SK-N-SH (cell line): ENCODE measurements around the gene RABAC1. TPM values are rescaled to one million over a fixed set of nuclear protein-coding genes. Genes with fewer than 3 reads are reported as not detected.

Experiments
- CTCF ChIA-PET: fragments of 300-600, 350-600 bp; formaldehyde crosslinking; extraction: SDS; loops from one replicate; lab custom pipeline; 2021; lab: Yijun Ruan, JAX
- POLR2A ChIA-PET: fragments of 350-600 bp; sonication (Branson Sonifier 250); formaldehyde crosslinking; extraction: SDS; loops from one replicate; lab custom pipeline; 2020; ENCODE audit warnings: antibody characterized with exemption, inconsistent platforms; lab: Yijun Ruan, JAX
- DNase-seq: peaks from one replicate; pipeline ENCODE4 v3.0.0; 2012
- H2AFZ ChIP-seq: fragments of 200-600 bp; sonication (generic); 2 replicates; pipeline ENCODE4 v1.8.1; 2016; ENCODE audit warnings: antibody characterized with exemption, mild to moderate bottlenecking, low read depth
- H3F3A ChIP-seq: fragments of 200-600 bp; sonication (generic); replicated peaks from 2 replicates; pipeline ENCODE3; 2016; ENCODE audit warnings: antibody characterized with exemption, mild to moderate bottlenecking; ENCODE audit not compliant: insufficient read depth
- H3K27ac ChIP-seq, 2 experiments: fragments of 200-500 bp in 1 of 2; fragments of 200-600 bp in 1 of 2; sonication (Bioruptor generic) in 1 of 2; sonication (generic), shearing (Covaris generic) in 1 of 2; 2 replicates each; pipeline versions ENCODE4 v1.5.1 to v1.6.1; 2014 to 2016; ENCODE audit warnings: low read depth in 2 of 2, inconsistent platforms in 1 of 2, low read length in 1 of 2, mild to moderate bottlenecking in 1 of 2, mixed read lengths in 1 of 2
- H3K27me3 ChIP-seq: fragments of 200-600 bp; sonication (generic), shearing (Covaris generic); 2 replicates; pipeline ENCODE4 v1.6.1; 2016; ENCODE audit warnings: mixed run types; ENCODE audit not compliant: insufficient read depth
- H3K36me3 ChIP-seq, 2 experiments: fragments of 200-500 bp in 1 of 2; fragments of 200-600 bp in 1 of 2; sonication (Bioruptor generic) in 1 of 2; sonication (generic) in 1 of 2; replicated peaks in 1 of 2; 2 replicates each; pipeline versions ENCODE3 to v1.5.1; 2014 to 2016; ENCODE audit warnings: low read length in 1 of 2, mild to moderate bottlenecking in 1 of 2; ENCODE audit not compliant: insufficient read depth in 2 of 2, control insufficient read depth in 1 of 2
- H3K4me1 ChIP-seq, 2 experiments: fragments of 200-500 bp in 1 of 2; fragments of 200-600 bp in 1 of 2; sonication (Bioruptor generic) in 1 of 2; sonication (generic), shearing (Covaris generic) in 1 of 2; 2 replicates each; pipeline versions ENCODE4 v1.5.1 to v1.6.1; 2014 to 2016; ENCODE audit warnings: low read depth in 1 of 2, low read length in 1 of 2, mixed run types in 1 of 2; ENCODE audit not compliant: insufficient read depth in 2 of 2, control insufficient read depth in 1 of 2
- H3K4me2 ChIP-seq: fragments of 200-600 bp; sonication (generic), shearing (Covaris generic); 2 replicates; pipeline ENCODE4 v1.6.1; 2017; ENCODE audit warnings: mixed run types
- H3K4me3 ChIP-seq, 2 experiments: fragments of 200-500 bp in 1 of 2; fragments of 200-600 bp in 1 of 2; sonication (Bioruptor generic) in 1 of 2; sonication (generic), shearing (Covaris generic) in 1 of 2; 2 replicates each; pipeline versions ENCODE4 v1.5.1 to v1.8.1; 2014 to 2016; ENCODE audit warnings: low read depth in 2 of 2, inconsistent platforms in 1 of 2, low read length in 1 of 2, mild to moderate bottlenecking in 1 of 2, mixed read lengths in 1 of 2, moderate library complexity in 1 of 2
- H3K79me2 ChIP-seq: fragments of 200-600 bp; sonication (generic); 2 replicates; pipeline ENCODE4 v1.8.1; 2017; ENCODE audit warnings: mild to moderate bottlenecking; ENCODE audit not compliant: insufficient read depth
- H3K9ac ChIP-seq: fragments of 200-600 bp; sonication (generic); 2 replicates; pipeline ENCODE4 v1.6.1; 2017; ENCODE audit warnings: mixed run types
- H3K9me2 ChIP-seq: fragments of 200-600 bp; sonication (generic); 2 replicates; pipeline ENCODE4 v1.6.1; 2017; ENCODE audit warnings: mixed run types
- H3K9me3 ChIP-seq: fragments of 200-600 bp; sonication (generic); 2 replicates; pipeline ENCODE4 v1.6.1; 2017; ENCODE audit warnings: mixed run types, mild to moderate bottlenecking, moderate library complexity
- H4K20me1 ChIP-seq: fragments of 200-600 bp; sonication (generic); 2 replicates; pipeline ENCODE4 v1.6.1; 2017; ENCODE audit warnings: mild to moderate bottlenecking, mixed run types; ENCODE audit not compliant: insufficient read depth
- CTCF ChIP-seq: fragments of 200-600 bp; sonication (generic); IDR thresholded peaks from 2 replicates; pipeline ENCODE4 v1.6.1; 2017; ENCODE audit warnings: antibody characterized with exemption, mild to moderate bottlenecking, moderate library complexity
- FOXJ3 ChIP-seq: sonication (generic); formaldehyde crosslinking; IDR thresholded peaks from 2 replicates; pipeline ENCODE4 v1.5.1; 2020; ENCODE audit warnings: mild to moderate bottlenecking, missing genetic modification reagents
- MEF2A ChIP-seq: IDR thresholded peaks from 2 replicates; pipeline ENCODE4 v1.4.0; 2012; ENCODE audit warnings: low read depth, borderline replicate concordance
- MXI1 ChIP-seq: IDR thresholded peaks from 2 replicates; pipeline ENCODE4 v1.6.1; 2012; ENCODE audit warnings: mild to moderate bottlenecking, low read depth, low read length, improper control_type of control experiment
- RAD21 ChIP-seq: IDR thresholded peaks from 2 replicates; pipeline ENCODE4 v1.6.1; 2012; ENCODE audit warnings: mild to moderate bottlenecking, low read length
- RCOR1 ChIP-seq: fragments of 150-350 bp; IDR thresholded peaks from 2 replicates; pipeline ENCODE4 v1.6.1; 2017; ENCODE audit warnings: antibody characterized with exemption, low read length
- SMC3 ChIP-seq: IDR thresholded peaks from 2 replicates; pipeline ENCODE4 v1.6.1; 2012; ENCODE audit warnings: low read depth, low read length, improper control_type of control experiment
- WGBS: methylation state at CpG from one replicate; pipeline ENCODE4 v1.1.6; 2017; ENCODE audit warnings: low lambda C conversion rate; 5-methylcytosine and 5-hydroxymethylcytosine counted together
- polyA plus RNA-seq, 3 experiments: library from polyadenylated mRNA; depleted of rRNA; stranded (reverse); fragments of >200 nt; gene quantifications; 2 replicates each; pipeline ENCODE4 v1.2.3, GENCODE V29; 2012
- TF ChIP-seq, protein P1 (sequence below): IDR thresholded peaks from 2 replicates; pipeline ENCODE4; 2012
- TF ChIP-seq, protein P2 (sequence below): fragments of 150-350 bp; IDR thresholded peaks from 2 replicates; pipeline ENCODE4 v1.6.1; 2017; ENCODE audit warnings: antibody characterized with exemption, low read length, low read depth, borderline replicate concordance
- TF ChIP-seq, protein P3 (sequence below): IDR thresholded peaks from 2 replicates; pipeline ENCODE4 v1.6.1; 2012; ENCODE audit warnings: mild to moderate bottlenecking, low read depth, low read length, moderate library complexity

The RABAC1 gene
- polyA plus RNA-seq, 1 of the 3 experiments (the other 2 are of a cell fraction): 287 TPM

- Histone ChIP-seq H4K20me1 (no peaks in the 10 kb centered on the region), H3K4me3 (peak overlapping the region in 1 of 2 experiments; percentile 13; a peak in 1 of 4 replicates), H3K4me2 (no peak overlapping the region), H2AFZ (no peak overlapping the region), H3K9me3 (no peaks in the 10 kb centered on the region), H3K36me3 (no peaks in the 10 kb centered on the region), H3K9ac (no peak overlapping the region), H3K27ac (peak overlapping the region in 1 of 2 experiments; percentile 98; a peak in 1 of 4 replicates), H3K79me2 (no peaks in the 10 kb centered on the region), H3K4me1 (peaks cover 0 to 50% of the 10 kb centered on the region in 2 experiments; a peak in 1 of 4 replicates), H3K27me3 (peaks cover 54% of the 10 kb centered on the region), H3K9me2 (no peaks in the 10 kb centered on the region), H3F3A (no peaks in the 10 kb centered on the region)
- 30% methylated on average over 33 of the region's 55 CpGs for WGBS
- DNase-seq: peak; percentile 10
- ChIA-PET CTCF (interaction anchor here (0.5 to 4.7 kb wide), 17 partner anchors 11 to 360 kb away, joined by 3 to 39 read pairs (median 6); partner anchors contain the start of gene RABAC1), POLR2A (no interaction called here)
- no peak for TF ChIP-seq MEF2A
- TF ChIP-seq, protein P1, sequence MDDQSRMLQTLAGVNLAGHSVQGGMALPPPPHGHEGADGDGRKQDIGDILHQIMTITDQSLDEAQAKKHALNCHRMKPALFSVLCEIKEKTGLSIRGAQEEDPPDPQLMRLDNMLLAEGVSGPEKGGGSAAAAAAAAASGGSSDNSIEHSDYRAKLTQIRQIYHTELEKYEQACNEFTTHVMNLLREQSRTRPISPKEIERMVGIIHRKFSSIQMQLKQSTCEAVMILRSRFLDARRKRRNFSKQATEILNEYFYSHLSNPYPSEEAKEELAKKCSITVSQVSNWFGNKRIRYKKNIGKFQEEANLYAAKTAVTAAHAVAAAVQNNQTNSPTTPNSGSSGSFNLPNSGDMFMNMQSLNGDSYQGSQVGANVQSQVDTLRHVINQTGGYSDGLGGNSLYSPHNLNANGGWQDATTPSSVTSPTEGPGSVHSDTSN: no peak
- TF ChIP-seq MXI1: peak; percentile 32; the same call in 1 of the 2 replicates
These were observed 40.2 kb upstream of the RABAC1 start for GRCh38 chr19:41999071-41999877.

DNA sequence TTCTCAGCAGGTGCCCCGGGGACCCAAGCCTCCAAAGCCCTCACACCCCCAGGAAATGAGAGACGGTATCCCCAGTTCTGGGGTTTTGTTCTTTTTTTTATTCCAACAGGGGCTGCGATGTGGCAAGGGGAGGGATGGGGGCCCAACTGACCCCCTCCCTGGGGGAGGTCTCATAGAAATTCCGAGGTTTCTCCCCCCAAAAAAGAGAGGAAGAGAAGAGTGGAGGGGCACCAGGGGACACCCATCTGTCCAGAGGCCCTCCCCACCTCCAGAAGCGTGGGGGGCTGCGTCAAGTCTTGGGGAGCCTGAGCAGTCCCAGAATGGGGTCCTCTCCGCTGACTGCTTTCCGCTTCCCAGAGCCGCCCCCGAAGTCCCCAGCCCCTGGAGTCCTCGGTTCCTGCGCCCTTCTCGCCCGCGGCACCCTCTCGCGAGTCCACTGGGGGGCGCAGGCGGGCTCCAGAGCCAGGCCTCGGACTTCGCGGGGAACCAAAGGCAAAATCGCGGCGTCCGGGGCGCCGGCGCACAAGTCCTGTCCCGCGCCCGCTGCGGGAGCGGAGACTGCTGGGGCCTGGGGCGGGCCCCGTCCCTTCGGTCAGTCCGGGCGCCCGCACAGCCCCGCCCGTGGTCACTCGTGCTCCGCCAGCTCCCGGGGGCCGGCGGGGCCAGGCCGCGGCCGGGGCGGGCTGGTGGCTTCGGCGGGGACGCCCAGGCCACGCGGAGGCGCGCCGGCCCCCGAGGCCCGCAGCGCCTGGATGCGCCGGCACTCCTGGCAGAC is 39.3 kb upstream of the RABAC1 start:
- Histone ChIP-seq H4K20me1 (no peaks in the 10 kb centered on the region), H3K4me2 (no peak overlapping the region), H3K9me3 (no peaks in the 10 kb centered on the region), H2AFZ (no peak overlapping the region), H3F3A (no peaks in the 10 kb centered on the region), H3K36me3 (no peaks in the 10 kb centered on the region), H3K9me2 (no peaks in the 10 kb centered on the region), H3K27ac (peak overlapping the region in 1 of 2 experiments; percentile 98; a peak in 2 of 4 replicates), H3K79me2 (no peaks in the 10 kb centered on the region), H3K9ac (no peak overlapping the region), H3K4me1 (peaks cover 0 to 50% of the 10 kb centered on the region in 2 experiments; a peak in 1 of 4 replicates), H3K27me3 (peaks cover 54% of the 10 kb centered on the region), H3K4me3 (peak overlapping the region; percentile 34 to 53; a peak in 3 of 4 replicates)
- ChIA-PET CTCF (interaction anchor here (0.5 to 4.7 kb wide), 16 partner anchors 12 to 361 kb away, joined by 3 to 39 read pairs (median 5); partner anchors contain the start of gene RABAC1), POLR2A (interaction anchor here (0.9 to 1.3 kb wide), 3 partner anchors 10 to 37 kb away, joined by 3 to 5 read pairs (median 3); no protein-coding TSS in a partner anchor)
- 0% methylated on average over 20 of the region's 64 CpGs for WGBS
- TF ChIP-seq, protein P2, sequence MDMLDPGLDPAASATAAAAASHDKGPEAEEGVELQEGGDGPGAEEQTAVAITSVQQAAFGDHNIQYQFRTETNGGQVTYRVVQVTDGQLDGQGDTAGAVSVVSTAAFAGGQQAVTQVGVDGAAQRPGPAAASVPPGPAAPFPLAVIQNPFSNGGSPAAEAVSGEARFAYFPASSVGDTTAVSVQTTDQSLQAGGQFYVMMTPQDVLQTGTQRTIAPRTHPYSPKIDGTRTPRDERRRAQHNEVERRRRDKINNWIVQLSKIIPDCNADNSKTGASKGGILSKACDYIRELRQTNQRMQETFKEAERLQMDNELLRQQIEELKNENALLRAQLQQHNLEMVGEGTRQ: no peak
- TF ChIP-seq RAD21 (peak; percentile 54), CTCF (peak; percentile 60), FOXJ3 (CRISPR knock-in tag) (no peak), SMC3 (peak; percentile 57), RCOR1 (no peak)
- TF ChIP-seq, protein P1: no peak
- TF ChIP-seq, protein P3, sequence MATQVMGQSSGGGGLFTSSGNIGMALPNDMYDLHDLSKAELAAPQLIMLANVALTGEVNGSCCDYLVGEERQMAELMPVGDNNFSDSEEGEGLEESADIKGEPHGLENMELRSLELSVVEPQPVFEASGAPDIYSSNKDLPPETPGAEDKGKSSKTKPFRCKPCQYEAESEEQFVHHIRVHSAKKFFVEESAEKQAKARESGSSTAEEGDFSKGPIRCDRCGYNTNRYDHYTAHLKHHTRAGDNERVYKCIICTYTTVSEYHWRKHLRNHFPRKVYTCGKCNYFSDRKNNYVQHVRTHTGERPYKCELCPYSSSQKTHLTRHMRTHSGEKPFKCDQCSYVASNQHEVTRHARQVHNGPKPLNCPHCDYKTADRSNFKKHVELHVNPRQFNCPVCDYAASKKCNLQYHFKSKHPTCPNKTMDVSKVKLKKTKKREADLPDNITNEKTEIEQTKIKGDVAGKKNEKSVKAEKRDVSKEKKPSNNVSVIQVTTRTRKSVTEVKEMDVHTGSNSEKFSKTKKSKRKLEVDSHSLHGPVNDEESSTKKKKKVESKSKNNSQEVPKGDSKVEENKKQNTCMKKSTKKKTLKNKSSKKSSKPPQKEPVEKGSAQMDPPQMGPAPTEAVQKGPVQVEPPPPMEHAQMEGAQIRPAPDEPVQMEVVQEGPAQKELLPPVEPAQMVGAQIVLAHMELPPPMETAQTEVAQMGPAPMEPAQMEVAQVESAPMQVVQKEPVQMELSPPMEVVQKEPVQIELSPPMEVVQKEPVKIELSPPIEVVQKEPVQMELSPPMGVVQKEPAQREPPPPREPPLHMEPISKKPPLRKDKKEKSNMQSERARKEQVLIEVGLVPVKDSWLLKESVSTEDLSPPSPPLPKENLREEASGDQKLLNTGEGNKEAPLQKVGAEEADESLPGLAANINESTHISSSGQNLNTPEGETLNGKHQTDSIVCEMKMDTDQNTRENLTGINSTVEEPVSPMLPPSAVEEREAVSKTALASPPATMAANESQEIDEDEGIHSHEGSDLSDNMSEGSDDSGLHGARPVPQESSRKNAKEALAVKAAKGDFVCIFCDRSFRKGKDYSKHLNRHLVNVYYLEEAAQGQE: peak; percentile 79; the same call in 1 of the 2 replicates
- DNase-seq: peak; percentile 89
